Stomach (tissue), 4 donors: ENCODE data around the gene PLEKHM3.

Source experiments
- POLR2AphosphoS5 ChIP-seq, 3 donors: sonication (generic); formaldehyde crosslinking; IDR thresholded peaks; one replicate each; pipeline ENCODE4 v1.6.1; 2016; ENCODE audit warnings: antibody characterized with exemption in 3 of 3
- TF ChIP-seq, protein P1 (sequence below), 7 experiments: fragments of 450-650 bp in 4 of 7; fragments of 200-600 bp in 3 of 7; sonication (generic) in 3 of 7; IDR thresholded peaks; one replicate each; pipeline ENCODE4 v1.5.1; 2016 to 2019; ENCODE audit warnings: antibody characterized with exemption in 7 of 7, control low read depth in 2 of 7, mild to moderate bottlenecking in 1 of 7

DNA sequence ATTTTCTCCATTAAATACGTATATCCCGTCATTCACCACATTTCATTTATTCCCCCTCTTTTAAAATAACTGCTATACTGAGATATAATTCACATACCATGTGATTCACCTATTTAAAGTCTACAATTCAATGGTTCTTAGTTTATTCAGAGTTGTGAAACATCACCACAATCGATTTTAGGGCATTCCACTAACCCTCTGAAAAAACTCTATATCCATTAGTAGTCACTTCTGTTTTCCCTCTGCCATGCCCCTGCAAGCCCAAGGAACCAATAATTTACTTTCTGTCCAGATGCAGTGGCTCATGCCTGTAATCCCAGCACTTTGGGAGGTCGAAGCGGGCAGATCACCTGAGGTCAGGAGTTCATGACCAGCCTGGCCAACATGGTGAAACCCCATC is 160.1 kb downstream of the PLEKHM3 start:
- no peak for TF ChIP-seq POLR2AphosphoS5 (IDR thresholded peaks at IDR 0.05)
- TF ChIP-seq, protein P1, sequence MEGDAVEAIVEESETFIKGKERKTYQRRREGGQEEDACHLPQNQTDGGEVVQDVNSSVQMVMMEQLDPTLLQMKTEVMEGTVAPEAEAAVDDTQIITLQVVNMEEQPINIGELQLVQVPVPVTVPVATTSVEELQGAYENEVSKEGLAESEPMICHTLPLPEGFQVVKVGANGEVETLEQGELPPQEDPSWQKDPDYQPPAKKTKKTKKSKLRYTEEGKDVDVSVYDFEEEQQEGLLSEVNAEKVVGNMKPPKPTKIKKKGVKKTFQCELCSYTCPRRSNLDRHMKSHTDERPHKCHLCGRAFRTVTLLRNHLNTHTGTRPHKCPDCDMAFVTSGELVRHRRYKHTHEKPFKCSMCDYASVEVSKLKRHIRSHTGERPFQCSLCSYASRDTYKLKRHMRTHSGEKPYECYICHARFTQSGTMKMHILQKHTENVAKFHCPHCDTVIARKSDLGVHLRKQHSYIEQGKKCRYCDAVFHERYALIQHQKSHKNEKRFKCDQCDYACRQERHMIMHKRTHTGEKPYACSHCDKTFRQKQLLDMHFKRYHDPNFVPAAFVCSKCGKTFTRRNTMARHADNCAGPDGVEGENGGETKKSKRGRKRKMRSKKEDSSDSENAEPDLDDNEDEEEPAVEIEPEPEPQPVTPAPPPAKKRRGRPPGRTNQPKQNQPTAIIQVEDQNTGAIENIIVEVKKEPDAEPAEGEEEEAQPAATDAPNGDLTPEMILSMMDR (IDR thresholded peaks at IDR 0.05) = no peak
